Nephron (organoid): ENCODE data around the gene ITGA1.
"Not testable (repeated sequence)": the region's sequence is repeated elsewhere in the genome, so short reads cannot be mapped to it uniquely, and the experiment has no call there.

Source experiments
- H3K27ac Mint-ChIP-seq, 3 experiments: 2 replicates each; pipeline ENCODE4 v1.8.0; 2020; ENCODE audit warnings: mixed read lengths in 3 of 3, mild to moderate bottlenecking in 2 of 3, moderate library complexity in 1 of 3
- H3K27me3 Mint-ChIP-seq: 2 replicates; pipeline ENCODE4 v1.8.0; 2021; ENCODE audit warnings: low read depth, mild to moderate bottlenecking, moderate library complexity, mixed read lengths
- H3K36me3 Mint-ChIP-seq: 2 replicates; pipeline ENCODE4 v1.8.0; 2020; ENCODE audit warnings: low read depth, mixed read lengths
- H3K4me1 Mint-ChIP-seq: 2 replicates; pipeline ENCODE4 v1.8.0; 2020; ENCODE audit warnings: mixed read lengths
- H3K4me3 Mint-ChIP-seq, 3 experiments: 2 replicates each; pipeline ENCODE4 v1.8.0; 2020; ENCODE audit warnings: mild to moderate bottlenecking in 3 of 3, mixed read lengths in 3 of 3, moderate library complexity in 2 of 3
- H3K9me3 Mint-ChIP-seq: 2 replicates; pipeline ENCODE4 v1.8.0; 2020; ENCODE audit warnings: mixed read lengths
- CTCF ChIP-seq, 3 experiments: fragments of 200-600 bp; sonication (generic); IDR thresholded peaks; one replicate each; pipeline ENCODE4 v1.5.0; 2021; ENCODE audit warnings: antibody characterized with exemption in 3 of 3; ENCODE audit not compliant: unreplicated experiment in 3 of 3

The ITGA1 gene

GRCh38 chr5:52743970-52744369 is 43.7 kb upstream of the ITGA1 start:
- H3K4me3 Mint-ChIP-seq, result no peak overlapping the region
- no peak for TF ChIP-seq CTCF (IDR thresholded peaks at IDR 0.05; ENCODE audit: unreplicated experiment in 3 of 3)
- H3K9me3 Mint-ChIP-seq, result no peaks in the 10 kb centered on the region
- no peaks in the 10 kb centered on the region for H3K27me3 Mint-ChIP-seq
- H3K36me3 Mint-ChIP-seq, result no peaks in the 10 kb centered on the region
- H3K27ac Mint-ChIP-seq, result peak overlapping the region; percentile 28 to 37 (median 28)
- peaks cover 16% of the 10 kb centered on the region for H3K4me1 Mint-ChIP-seq

GRCh38 chr5:52744867-52745458 is 42.8 kb upstream of the ITGA1 start:
- not testable (repeated sequence) for H3K4me3 Mint-ChIP-seq, H3K27ac Mint-ChIP-seq, H3K27me3 Mint-ChIP-seq, H3K9me3 Mint-ChIP-seq, H3K36me3 Mint-ChIP-seq
- H3K4me1 Mint-ChIP-seq, result peaks cover 16% of the 10 kb centered on the region

- Mint-ChIP-seq H3K27me3 (no peaks in the 10 kb centered on the region), H3K4me1 (peaks cover 13% of the 10 kb centered on the region), H3K9me3 (no peaks in the 10 kb centered on the region), H3K4me3 (no peak overlapping the region), H3K36me3 (no peaks in the 10 kb centered on the region), H3K27ac (no peak overlapping the region)
- TF ChIP-seq CTCF (IDR thresholded peaks at IDR 0.05; ENCODE audit: unreplicated experiment in 3 of 3), result no peak
Observed at GRCh38 chr5:52746539-52746938, 41.2 kb upstream of the ITGA1 start.

- Mint-ChIP-seq H3K36me3 (no peaks in the 10 kb centered on the region), H3K27ac (no peak overlapping the region), H3K9me3 (no peaks in the 10 kb centered on the region), H3K4me3 (no peak overlapping the region), H3K27me3 (no peaks in the 10 kb centered on the region), H3K4me1 (peaks cover 5% of the 10 kb centered on the region)
- TF ChIP-seq CTCF (IDR thresholded peaks at IDR 0.05; ENCODE audit: unreplicated experiment in 3 of 3), result no peak
Observed at GRCh38 chr5:52748590-52748989, 39.1 kb upstream of the ITGA1 start.

GRCh38 chr5:52749666-52750065 is 38.0 kb upstream of the ITGA1 start:
- Mint-ChIP-seq H3K36me3 (no peaks in the 10 kb centered on the region), H3K9me3 (no peaks in the 10 kb centered on the region), H3K4me1 (no peaks in the 10 kb centered on the region), H3K4me3 (no peak overlapping the region), H3K27me3 (no peaks in the 10 kb centered on the region), H3K27ac (no peak overlapping the region)
- TF ChIP-seq CTCF (IDR thresholded peaks at IDR 0.05; ENCODE audit: unreplicated experiment in 3 of 3), result no peak

GRCh38 chr5:52751137-52751536 is 36.6 kb upstream of the ITGA1 start:
- Mint-ChIP-seq H3K27me3 (no peaks in the 10 kb centered on the region), H3K9me3 (no peaks in the 10 kb centered on the region), H3K27ac (no peak overlapping the region), H3K36me3 (no peaks in the 10 kb centered on the region), H3K4me1 (no peaks in the 10 kb centered on the region), H3K4me3 (no peak overlapping the region)
- no peak for TF ChIP-seq CTCF (IDR thresholded peaks at IDR 0.05; ENCODE audit: unreplicated experiment in 3 of 3)
